Measurements from ENCODE around the gene DNAI1.
"Not testable (repeated sequence)": the region's sequence is repeated elsewhere in the genome, so short reads cannot be mapped to it uniquely, and the experiment has no call there.

The DNAI1 gene

DNA sequence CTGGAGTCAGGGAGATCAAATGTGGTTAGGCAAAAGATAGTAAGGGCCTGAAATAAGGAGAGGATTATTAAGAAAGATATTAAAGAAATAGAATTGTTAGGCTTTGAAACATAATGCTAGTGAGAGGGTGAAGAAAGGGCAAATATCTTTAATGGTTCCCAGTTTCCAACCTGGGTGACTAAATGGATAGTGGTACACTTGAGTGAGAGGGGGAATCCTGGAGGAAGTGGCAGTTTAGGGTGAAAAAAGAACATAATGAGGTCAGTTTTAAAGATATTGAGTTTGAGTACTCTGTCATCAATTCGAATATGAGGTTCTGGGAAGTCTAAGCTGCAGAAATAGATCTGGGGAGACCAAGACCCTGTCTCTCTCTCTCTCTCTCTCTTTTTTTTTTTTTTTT is 18.9 kb downstream of the DNAI1 start:
- TF ChIP-seq, protein P1, sequence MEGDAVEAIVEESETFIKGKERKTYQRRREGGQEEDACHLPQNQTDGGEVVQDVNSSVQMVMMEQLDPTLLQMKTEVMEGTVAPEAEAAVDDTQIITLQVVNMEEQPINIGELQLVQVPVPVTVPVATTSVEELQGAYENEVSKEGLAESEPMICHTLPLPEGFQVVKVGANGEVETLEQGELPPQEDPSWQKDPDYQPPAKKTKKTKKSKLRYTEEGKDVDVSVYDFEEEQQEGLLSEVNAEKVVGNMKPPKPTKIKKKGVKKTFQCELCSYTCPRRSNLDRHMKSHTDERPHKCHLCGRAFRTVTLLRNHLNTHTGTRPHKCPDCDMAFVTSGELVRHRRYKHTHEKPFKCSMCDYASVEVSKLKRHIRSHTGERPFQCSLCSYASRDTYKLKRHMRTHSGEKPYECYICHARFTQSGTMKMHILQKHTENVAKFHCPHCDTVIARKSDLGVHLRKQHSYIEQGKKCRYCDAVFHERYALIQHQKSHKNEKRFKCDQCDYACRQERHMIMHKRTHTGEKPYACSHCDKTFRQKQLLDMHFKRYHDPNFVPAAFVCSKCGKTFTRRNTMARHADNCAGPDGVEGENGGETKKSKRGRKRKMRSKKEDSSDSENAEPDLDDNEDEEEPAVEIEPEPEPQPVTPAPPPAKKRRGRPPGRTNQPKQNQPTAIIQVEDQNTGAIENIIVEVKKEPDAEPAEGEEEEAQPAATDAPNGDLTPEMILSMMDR (IDR thresholded peaks at IDR 0.05; ENCODE audit: extremely low read depth, missing control alignments), result no peak
- DNase-seq (ENCODE audit: low spot score), result no peak

DNA sequence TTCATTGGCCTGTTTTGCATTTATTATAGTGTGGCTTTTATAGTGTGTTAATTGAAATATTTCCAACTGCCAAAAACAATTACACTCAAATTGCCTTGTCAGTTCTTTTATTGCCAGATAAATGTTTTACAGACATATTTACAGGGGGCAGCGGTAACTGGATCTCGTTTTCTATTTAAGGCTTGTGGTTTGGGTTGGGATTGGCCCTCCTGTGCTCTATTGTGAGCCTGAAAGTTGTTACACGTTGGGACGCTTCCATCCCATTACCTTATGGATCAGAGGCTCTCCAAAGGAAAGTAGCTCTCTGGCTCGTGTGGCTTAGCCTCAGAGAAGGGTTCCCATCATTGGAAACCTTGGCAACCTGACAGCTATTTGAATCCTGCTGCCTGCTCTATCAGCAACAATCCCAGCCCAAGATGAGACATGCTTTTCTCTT is 20.8 kb downstream of the DNAI1 start:
- DNase-seq (ENCODE audit: low spot score), result no peak
- TF ChIP-seq, protein P1 (IDR thresholded peaks at IDR 0.05; ENCODE audit: extremely low read depth, missing control alignments), result no peak

DNA sequence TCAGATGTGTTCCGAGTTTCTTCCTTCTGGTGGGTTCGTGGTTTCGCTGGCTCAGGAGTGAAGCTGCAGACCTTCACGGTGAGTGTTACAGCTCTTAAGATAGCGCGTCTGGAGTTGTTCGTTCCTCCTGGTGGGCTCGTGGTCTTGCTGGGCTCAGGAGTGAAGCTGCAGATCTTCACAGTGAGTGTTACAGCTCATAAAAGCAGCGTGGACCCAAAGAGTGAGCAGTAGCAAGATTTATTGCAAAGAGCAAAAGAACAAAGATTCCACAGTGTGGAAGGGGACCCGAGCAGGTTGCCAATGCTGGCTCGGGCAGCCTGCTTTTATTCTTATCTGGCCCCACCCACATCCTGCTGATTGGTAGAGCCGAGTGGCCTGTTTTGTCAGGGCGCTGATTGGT is 23.0 kb downstream of the DNAI1 start:
- DNase-seq (ENCODE audit: low spot score), result not testable (repeated sequence)

DNA sequence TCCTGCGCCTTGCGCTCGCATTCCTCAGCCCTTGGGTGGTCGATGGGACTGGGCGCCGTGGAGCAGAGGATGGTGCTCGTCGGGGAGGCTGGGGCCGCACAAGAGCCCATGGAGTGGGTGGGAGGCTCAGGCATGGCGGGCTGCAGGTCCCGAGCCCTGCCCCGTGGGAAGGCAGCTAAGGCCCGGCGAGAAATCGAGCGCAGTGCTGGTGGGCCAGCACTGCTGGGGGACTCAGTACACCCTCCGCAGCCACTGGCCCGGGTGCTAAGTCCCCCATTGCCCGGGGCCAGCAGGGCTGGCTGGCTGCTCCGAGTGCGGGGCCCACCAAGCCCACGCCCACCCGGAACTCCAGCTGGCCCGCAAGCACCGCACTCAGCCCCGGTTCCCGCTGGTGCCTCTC is 24.1 kb downstream of the DNAI1 start:
- DNase-seq (ENCODE audit: low spot score), result not testable (repeated sequence)

DNA sequence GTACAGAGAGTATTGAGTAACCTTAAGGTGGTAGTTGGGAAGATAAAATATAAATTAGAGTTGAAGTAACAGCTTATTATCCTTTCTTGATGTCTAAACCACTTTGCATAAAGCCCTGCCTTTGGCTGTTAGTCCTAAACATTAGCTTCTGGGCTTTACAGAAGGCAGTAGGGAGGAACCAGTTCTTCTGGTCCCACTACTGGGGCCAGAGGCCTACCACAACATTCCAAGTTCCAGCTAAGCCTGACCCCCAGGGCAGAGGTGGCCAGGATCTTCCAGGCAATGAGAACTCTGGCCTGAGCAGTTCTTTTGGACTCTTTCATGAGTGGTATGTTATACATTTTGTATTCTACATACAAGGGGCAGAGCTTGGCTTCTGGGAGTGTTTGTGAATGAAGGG is 26.1 kb downstream of the DNAI1 start:
- TF ChIP-seq, protein P1 (IDR thresholded peaks at IDR 0.05; ENCODE audit: extremely low read depth, missing control alignments), result no peak
- DNase-seq (ENCODE audit: low spot score), result no peak

DNA sequence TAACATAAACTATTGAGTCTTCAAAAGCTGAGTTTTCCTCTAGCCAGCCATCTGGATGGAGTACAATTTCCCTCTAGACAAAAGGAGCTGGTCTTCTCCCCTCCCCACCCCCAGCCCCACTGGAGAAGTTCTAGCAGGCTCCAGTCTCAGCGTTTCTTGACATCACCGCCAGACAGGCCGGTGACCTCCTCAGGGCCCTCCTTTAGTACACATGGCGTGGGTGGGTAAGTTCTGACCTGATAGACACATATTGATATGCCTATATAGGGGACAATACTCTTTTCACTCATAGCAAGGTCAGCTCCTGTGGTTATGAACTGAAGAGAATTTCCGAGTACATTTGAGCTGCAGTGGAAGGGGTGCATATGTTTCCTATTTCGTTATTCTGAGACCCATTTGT is 27.2 kb downstream of the DNAI1 start:
- DNase-seq (ENCODE audit: low spot score), result no peak
- TF ChIP-seq, protein P1 (IDR thresholded peaks at IDR 0.05; ENCODE audit: extremely low read depth, missing control alignments), result no peak

DNA sequence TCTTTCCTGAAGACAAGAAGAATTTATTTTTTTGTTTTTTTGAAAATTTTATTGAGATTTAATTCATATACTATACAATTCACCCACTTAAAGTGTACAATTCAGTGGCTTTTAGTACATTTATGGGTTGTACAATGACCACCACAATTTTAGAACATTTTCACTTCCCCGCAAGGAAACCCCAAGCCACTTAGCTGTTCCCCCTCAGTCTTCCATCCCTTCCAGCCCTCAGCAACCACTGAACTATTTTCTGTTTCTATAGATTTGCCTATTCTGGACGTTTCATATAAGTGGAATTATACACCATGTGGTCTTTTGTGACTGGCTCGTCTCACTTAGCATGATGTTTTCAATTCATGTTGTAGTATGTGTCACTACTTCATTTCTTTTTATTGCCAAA is 28.0 kb downstream of the DNAI1 start:
- no peak for DNase-seq (ENCODE audit: low spot score)
- TF ChIP-seq, protein P1 (IDR thresholded peaks at IDR 0.05; ENCODE audit: extremely low read depth, missing control alignments), result no peak

DNA sequence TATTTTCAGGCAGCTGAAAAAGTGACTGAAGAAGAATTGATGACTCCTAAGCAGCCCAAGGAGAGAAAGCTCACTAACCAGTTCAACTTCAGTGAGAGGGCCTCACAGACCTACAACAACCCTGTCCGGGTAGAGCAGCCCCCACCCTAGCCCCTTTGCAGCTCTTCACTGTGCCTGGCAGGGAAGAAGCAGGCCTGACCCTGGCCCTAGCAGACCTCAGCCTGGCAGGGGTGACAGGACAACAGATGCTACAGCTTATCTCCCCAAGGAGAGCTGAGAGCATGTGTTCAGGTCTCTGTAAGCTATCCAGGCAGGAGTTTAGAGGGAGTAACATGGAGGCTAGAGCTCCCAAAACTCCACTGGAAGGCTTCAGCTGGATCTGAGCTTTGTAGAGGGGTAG is 31.8 kb downstream of the DNAI1 start:
- TF ChIP-seq, protein P1 (IDR thresholded peaks at IDR 0.05; ENCODE audit: extremely low read depth, missing control alignments), result no peak
- no peak for DNase-seq (ENCODE audit: low spot score)

DNA sequence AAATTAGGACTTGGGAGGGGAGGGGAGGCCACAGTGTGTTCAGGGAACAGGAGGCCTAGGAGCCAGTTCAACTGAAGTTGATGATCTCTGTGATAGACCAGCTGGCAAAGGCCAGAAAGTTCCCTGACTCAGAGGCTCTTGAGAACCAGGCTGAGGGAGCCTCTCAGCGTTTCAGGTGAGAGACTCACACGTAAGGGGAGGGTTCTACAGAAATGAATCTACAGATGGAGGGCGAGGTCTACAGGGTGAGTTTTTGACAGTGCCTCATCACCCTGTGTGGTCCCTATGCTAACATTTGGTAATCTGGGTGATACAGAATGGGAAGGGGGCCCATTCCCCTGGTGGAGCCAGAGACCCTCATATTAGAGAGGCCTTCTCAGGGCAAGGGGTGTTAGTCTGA is 32.2 kb downstream of the DNAI1 start:
- DNase-seq (ENCODE audit: low spot score), result no peak
- TF ChIP-seq, protein P1 (IDR thresholded peaks at IDR 0.05; ENCODE audit: extremely low read depth, missing control alignments), result no peak
